CD14-positive monocyte (primary cell): ENCODE measurements around the gene RAPGEF1. TPM values are rescaled to one million over a fixed set of nuclear protein-coding genes. Genes with fewer than 3 reads are reported as not detected.

ENCODE experiments used
- DNase-seq, 3 donors: peaks; one replicate each; pipeline ENCODE4 v3.0.0-alpha.2; 2011 to 2022
- H2AFZ ChIP-seq: 2 replicates; pipeline ENCODE4 v1.6.0; 2012; ENCODE audit warnings: mild to moderate bottlenecking, low read depth, low read length, inconsistent platforms; ENCODE audit not compliant: insufficient read depth, poor library complexity, severe bottlenecking
- H3K27ac ChIP-seq, 2 donors: 1 replicate in 1 of 2; 2 replicates in 1 of 2; pipeline ENCODE4 v1.5.1; 2012 to 2013; ENCODE audit warnings: low read length in 2 of 2, control low read depth in 1 of 2, inconsistent platforms in 1 of 2, low read depth in 1 of 2, mild to moderate bottlenecking in 1 of 2
- H3K27me3 ChIP-seq, 2 donors: one replicate each; pipeline versions ENCODE4 v1.6.0 to v1.6.1; 2011 to 2013; ENCODE audit warnings: low read length in 2 of 2; ENCODE audit not compliant: control insufficient read depth in 2 of 2, insufficient read depth in 2 of 2
- H3K36me3 ChIP-seq, 2 donors: replicated peaks in 1 of 2; 1 replicate in 1 of 2; 2 replicates in 1 of 2; pipeline versions ENCODE4 v1.5.1 to v1.6.1; 2012 to 2013; ENCODE audit warnings: low read length in 2 of 2, control low read depth in 1 of 2, inconsistent platforms in 1 of 2, mild to moderate bottlenecking in 1 of 2; ENCODE audit not compliant: insufficient read depth in 2 of 2, control insufficient read depth in 1 of 2
- H3K4me1 ChIP-seq, 2 donors: 1 replicate in 1 of 2; 2 replicates in 1 of 2; pipeline versions ENCODE4 v1.5.1 to v1.6.1; 2012 to 2013; ENCODE audit warnings: low read length in 2 of 2, control low read depth in 1 of 2, inconsistent platforms in 1 of 2, mild to moderate bottlenecking in 1 of 2, moderate library complexity in 1 of 2; ENCODE audit not compliant: insufficient read depth in 2 of 2, control insufficient read depth in 1 of 2
- H3K4me2 ChIP-seq: replicated peaks from 2 replicates; pipeline ENCODE3; 2012; ENCODE audit warnings: low read length, moderate library complexity, mild to moderate bottlenecking; ENCODE audit not compliant: poor library complexity, severe bottlenecking; ENCODE audit errors: extremely low read depth
- H3K4me3 ChIP-seq, 3 experiments: fragments of 200-600 bp in 1 of 3; sonication (generic) in 1 of 3; replicated peaks in 1 of 3; 1 replicate in 2 of 3; 2 replicates in 1 of 3; pipeline ENCODE4 v1.5.1; 2011 to 2013; ENCODE audit warnings: low read length in 3 of 3, mild to moderate bottlenecking in 3 of 3, control low read depth in 2 of 3, low read depth in 2 of 3, inconsistent platforms in 1 of 3, moderate library complexity in 1 of 3
- H3K79me2 ChIP-seq: 2 replicates; pipeline ENCODE4 v1.6.0; 2012; ENCODE audit warnings: mild to moderate bottlenecking, control low read depth, inconsistent platforms, low read length, moderate library complexity; ENCODE audit not compliant: insufficient read depth
- H3K9ac ChIP-seq: 2 replicates; pipeline ENCODE4 v1.6.0; 2017; ENCODE audit warnings: low read length, mild to moderate bottlenecking; ENCODE audit not compliant: insufficient read depth, poor library complexity, severe bottlenecking
- H3K9me3 ChIP-seq, 2 donors: replicated peaks in 1 of 2; 1 replicate in 1 of 2; 2 replicates in 1 of 2; pipeline versions ENCODE4 v1.5.1 to v1.6.1; 2012 to 2013; ENCODE audit warnings: low read length in 2 of 2, control low read depth in 1 of 2; ENCODE audit not compliant: control insufficient read depth in 1 of 2, insufficient read depth in 1 of 2
- H4K20me1 ChIP-seq: 2 replicates; pipeline ENCODE4 v1.6.0; 2012; ENCODE audit warnings: mild to moderate bottlenecking, low read length, control low read depth, moderate library complexity; ENCODE audit not compliant: insufficient read depth
- H3K27ac Mint-ChIP-seq, 7 donors: one replicate each; pipeline ENCODE4 v1.8.0; 2020; ENCODE audit warnings: mild to moderate bottlenecking in 7 of 7, mixed read lengths in 7 of 7, moderate library complexity in 6 of 7, inconsistent platforms in 2 of 7
- H3K27me3 Mint-ChIP-seq, 3 donors: one replicate each; pipeline ENCODE4 v1.8.0; 2021 to 2022; ENCODE audit warnings: low read depth in 3 of 3, mild to moderate bottlenecking in 3 of 3, mixed read lengths in 3 of 3, moderate library complexity in 3 of 3, inconsistent platforms in 1 of 3
- H3K36me3 Mint-ChIP-seq, 2 donors: one replicate each; pipeline ENCODE4 v1.8.0; 2020; ENCODE audit warnings: mixed read lengths in 2 of 2, inconsistent platforms in 1 of 2, mild to moderate bottlenecking in 1 of 2
- H3K4me1 Mint-ChIP-seq: one replicate; pipeline ENCODE4 v1.8.0; 2020; ENCODE audit warnings: mild to moderate bottlenecking, mixed read lengths
- H3K4me3 Mint-ChIP-seq, 2 donors: one replicate each; pipeline ENCODE4 v1.8.0; 2020; ENCODE audit warnings: mild to moderate bottlenecking in 2 of 2, mixed read lengths in 2 of 2, moderate library complexity in 1 of 2
- H3K9me3 Mint-ChIP-seq, 7 donors: one replicate each; pipeline ENCODE4 v1.8.0; 2020 to 2022; ENCODE audit warnings: mixed read lengths in 7 of 7, mild to moderate bottlenecking in 6 of 7, moderate library complexity in 6 of 7, inconsistent platforms in 2 of 7
- CTCF ChIP-seq: fragments of 200-600 bp; IDR thresholded peaks from one replicate; pipeline ENCODE4 v1.8.0; 2022; ENCODE audit warnings: antibody characterized with exemption, mild to moderate bottlenecking
- WGBS: methylation state at CpG from one replicate; pipeline ENCODE4 v1.1.5; 2013; ENCODE audit warnings: missing lambda C conversion rate; ENCODE audit not compliant: insufficient coverage; 5-methylcytosine and 5-hydroxymethylcytosine counted together
- intact Hi-C, 2 donors: fragments of 100-400 bp; cut with micrococcal nuclease; formaldehyde crosslinking; loops; one replicate each; pipeline versions ENCODE4 v1.15.0 to v1.15.1; 2023
- polyA plus RNA-seq, 3 donors: library from polyadenylated mRNA; depleted of rRNA in 1 of 3; unstranded in 2 of 3; stranded (reverse) in 1 of 3; fragments of 300-500 nt in 2 of 3; fragments of >200 nt in 1 of 3; fragmentation: Illumina TruSeq in 2 of 3; gene quantifications; 1 replicate in 2 of 3; 2 replicates in 1 of 3; pipeline ENCODE4 v1.2.3, GENCODE V29; 2012 to 2021

RAPGEF1 gene
- polyA plus RNA-seq, 3 donors, result 1.7 to 71.7 (median 3.0) TPM

DNA sequence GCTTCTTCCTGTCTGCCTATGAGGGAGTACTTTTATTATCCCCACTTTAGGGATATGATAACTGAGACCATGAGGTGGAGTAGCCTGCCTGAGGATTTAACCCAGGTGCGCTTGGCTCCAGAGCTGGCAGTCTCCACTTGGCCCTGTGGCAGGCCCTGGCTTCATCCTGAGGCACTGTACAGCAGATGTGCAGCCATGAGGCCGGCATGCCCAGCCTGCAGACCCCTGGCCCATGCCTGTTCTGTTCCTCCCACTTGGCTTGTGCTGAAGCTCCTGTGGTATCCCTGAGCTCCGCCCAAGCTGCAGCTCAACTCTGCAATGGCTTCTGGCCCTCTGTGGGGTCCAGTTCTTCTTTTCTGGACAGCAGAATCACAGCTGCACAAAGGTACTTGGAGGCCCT is 31.8 kb upstream of the RAPGEF1 start:
- no peak overlapping the region for H3K27ac Mint-ChIP-seq
- TF ChIP-seq CTCF, result no peak
- H3K27ac ChIP-seq, result no peak overlapping the region
- no peaks in the 10 kb centered on the region for H3K4me1 Mint-ChIP-seq
- H3K27me3 ChIP-seq, result peaks cover 0 to 3% of the 10 kb centered on the region in 2 donors
- no peak overlapping the region for H3K4me3 ChIP-seq
- H3K36me3 ChIP-seq, result no peaks in the 10 kb centered on the region
- no peak for DNase-seq
- H3K4me2 ChIP-seq, result no peak overlapping the region
- intact Hi-C loops, result no loop called here
- H3K9ac ChIP-seq, result no peak overlapping the region
- H3K4me3 Mint-ChIP-seq, result no peak overlapping the region
- no peak overlapping the region for H2AFZ ChIP-seq
- 83% methylated on average over 3 of the region's 3 CpGs for WGBS
- H3K9me3 Mint-ChIP-seq, result no peaks in the 10 kb centered on the region
- no peaks in the 10 kb centered on the region for H3K4me1 ChIP-seq
- no peaks in the 10 kb centered on the region for H3K9me3 ChIP-seq
- H3K79me2 ChIP-seq, result no peaks in the 10 kb centered on the region
- no peaks in the 10 kb centered on the region for H4K20me1 ChIP-seq
- no peaks in the 10 kb centered on the region for H3K36me3 Mint-ChIP-seq
- peaks cover 0 to 13% (median 7%) of the 10 kb centered on the region in 3 donors for H3K27me3 Mint-ChIP-seq

- no peak overlapping the region for H3K9ac ChIP-seq
- H4K20me1 ChIP-seq, result no peaks in the 10 kb centered on the region
- H3K27ac Mint-ChIP-seq, result no peak overlapping the region
- H3K36me3 Mint-ChIP-seq, result no peaks in the 10 kb centered on the region
- no peak overlapping the region for H3K4me3 Mint-ChIP-seq
- H3K9me3 Mint-ChIP-seq, result no peaks in the 10 kb centered on the region
- H3K27me3 ChIP-seq, result peaks cover 0 to 3% of the 10 kb centered on the region in 2 donors
- H2AFZ ChIP-seq, result no peak overlapping the region
- DNase-seq, result no peak
- no peaks in the 10 kb centered on the region for H3K4me1 ChIP-seq
- intact Hi-C loops, result no loop called here
- no peak overlapping the region for H3K4me3 ChIP-seq
- TF ChIP-seq CTCF, result no peak
- no peaks in the 10 kb centered on the region for H3K9me3 ChIP-seq
- H3K36me3 ChIP-seq, result no peaks in the 10 kb centered on the region
- H3K4me2 ChIP-seq, result no peak overlapping the region
- H3K79me2 ChIP-seq, result no peaks in the 10 kb centered on the region
- peaks cover 12 to 20% (median 17%) of the 10 kb centered on the region in 3 donors for H3K27me3 Mint-ChIP-seq
- no peaks in the 10 kb centered on the region for H3K4me1 Mint-ChIP-seq
- H3K27ac ChIP-seq, result no peak overlapping the region
- WGBS, result no CpG with 5 or more reads among the region's 3 CpGs
These were observed 29.5 kb upstream of the RAPGEF1 start for GRCh38 chr9:131769361-131769760.
